K562 (cell line): Measurements from ENCODE around the gene RNF26. TPM values are rescaled to one million over a fixed set of nuclear protein-coding genes. Genes with fewer than 3 reads are reported as not detected.

ENCODE experiments used
- ESRRA ChIP-seq: fragments of 450-650 bp; IDR thresholded peaks from 2 replicates; pipeline ENCODE4 v1.6.1; 2014; ENCODE audit warnings: low read depth, mild to moderate bottlenecking, moderate library complexity, borderline replicate concordance
- FIP1L1 ChIP-seq: fragments of 200-400 bp; formaldehyde crosslinking; IDR thresholded peaks from 2 replicates; pipeline ENCODE4 v1.6.1; 2018; ENCODE audit warnings: mild to moderate bottlenecking, low read depth, low read length; ENCODE audit not compliant: poor library complexity, severe bottlenecking
- POLR2A ChIP-seq: fragments of 450-650 bp; conservative IDR thresholded peaks from 2 replicates; pipeline ENCODE4 v1.6.1; 2016
- POLR2G ChIP-seq: fragments of 200-400 bp; formaldehyde crosslinking; IDR thresholded peaks from 2 replicates; pipeline ENCODE4 v1.6.1; 2017; ENCODE audit warnings: low read depth, mild to moderate bottlenecking, antibody characterized with exemption, low read length, moderate library complexity
- PRPF4 ChIP-seq: fragments of 200-400 bp; formaldehyde crosslinking; IDR thresholded peaks from one replicate; pipeline ENCODE4 v1.6.1; 2017; ENCODE audit warnings: low read length, low read depth, mild to moderate bottlenecking; ENCODE audit not compliant: insufficient read depth, poor library complexity, severe bottlenecking
- RREB1 ChIP-seq: fragments of 250-450 bp; sonication (Bioruptor Pico); IDR thresholded peaks from 2 replicates; pipeline ENCODE4 v1.4.0; 2020
- XRCC3 ChIP-seq: fragments of 450-650 bp; IDR thresholded peaks from 2 replicates; pipeline ENCODE4 v1.6.1; 2017; ENCODE audit warnings: mild to moderate bottlenecking, moderate library complexity
- ZNF436 ChIP-seq: fragments of 250-450, 450-650 bp; sonication (Bioruptor Pico); formaldehyde crosslinking; IDR thresholded peaks from 2 replicates; pipeline ENCODE4 v1.7.0; 2020; ENCODE audit warnings: mild to moderate bottlenecking
- ZSCAN29 ChIP-seq: fragments of 450-650 bp; IDR thresholded peaks from 2 replicates; pipeline ENCODE4 v1.6.1; 2017
- polyA plus RNA-seq, 8 experiments: library from polyadenylated mRNA; depleted of rRNA in 4 of 8; stranded (reverse) in 5 of 8; unstranded in 3 of 8; fragments of >200 nt; fragmentation: Nextera tagmentation in 2 of 8; fragmentation: Illumina TruSeq in 1 of 8; extraction: Ambion mirVana in 2 of 8; extraction: Trizol in 1 of 8; gene quantifications; 2 replicates each; pipeline versions ENCODE4 v1.2.1 to v1.2.3, GENCODE V29; 2011 to 2014; ENCODE audit warnings: inconsistent platforms in 1 of 8, missing spikeins in 1 of 8
- total RNA-seq, 7 experiments: library from RNA; depleted of rRNA in 6 of 7; stranded (reverse); fragments of >200 nt in 6 of 7; fragmentation: Illumina TruSeq in 2 of 7; extraction: Trizol in 2 of 7; gene quantifications; 2 replicates each; pipeline versions ENCODE4 v1.2.1 to v1.2.3, GENCODE V29; 2011 to 2021; ENCODE audit warnings: low replicate concordance in 1 of 7
- TF ChIP-seq, protein P1 (sequence below): fragments of 250-450 bp; sonication (Bioruptor Pico); IDR thresholded peaks from 2 replicates; pipeline ENCODE4 v1.5.0; 2021
- TF ChIP-seq, protein P2 (sequence below): fragments of 200-800 bp; sonication (Bioruptor generic); IDR thresholded peaks from 2 replicates; pipeline ENCODE4 v1.6.1; 2017; ENCODE audit warnings: missing genetic modification characterization, missing compliant biosample characterization

Gene RNF26
- total and polyA plus RNA-seq, 9 of the 15 experiments (the other 6 are each of a cell fraction or from before 2014, with no cell fraction given): 5.3 to 53.6 (median 12.7) TPM

DNA sequence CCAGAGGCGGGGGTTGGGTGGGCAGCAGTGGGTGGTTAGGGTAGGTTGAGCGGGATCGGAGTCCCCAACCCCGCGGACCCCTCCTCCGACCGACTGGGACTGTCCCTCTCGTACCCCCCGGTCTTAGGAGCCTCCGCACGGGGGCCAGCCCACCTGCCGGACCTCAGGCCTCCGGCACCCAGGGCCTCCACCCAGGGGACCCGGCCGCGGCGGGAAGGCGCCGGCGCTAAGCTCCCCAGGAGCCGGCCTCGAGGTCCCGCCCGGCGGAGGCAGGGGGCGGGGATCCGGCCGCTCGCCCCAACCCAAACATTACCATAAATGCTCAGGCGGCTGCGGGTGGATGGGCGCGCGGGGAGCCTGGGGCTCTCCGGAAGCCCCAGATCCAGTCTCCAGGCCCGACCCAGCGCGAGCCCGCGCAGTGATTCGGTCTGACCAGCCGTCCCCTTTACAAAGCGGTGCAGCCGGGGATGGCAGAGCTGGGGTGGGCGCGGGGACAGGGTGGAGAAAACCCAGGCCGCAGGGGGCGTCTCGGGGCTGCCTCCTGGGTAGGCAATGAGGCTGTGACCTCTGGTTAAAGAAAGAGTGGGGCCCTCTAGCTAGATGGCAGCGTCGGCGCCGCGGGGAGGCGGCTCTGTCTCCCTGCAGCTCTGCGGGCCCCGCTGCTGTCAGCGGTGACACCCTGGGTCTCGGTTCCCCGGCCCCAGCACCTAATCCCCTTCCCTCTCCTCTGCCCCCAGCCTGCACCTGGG is 13.4 kb upstream of the RNF26 start (continued):
- TF ChIP-seq RREB1 (CRISPR knock-in tag) (no peak; the same call in 1 of the 2 replicates), POLR2G (peak; percentile 95), FIP1L1 (peak; percentile 64), XRCC3 (no peak), PRPF4 (no peak), POLR2A (peak; percentile 84), ZNF436 (CRISPR knock-in tag) (no peak), ESRRA (peak; percentile 29; the same call in 1 of the 2 replicates), ZSCAN29 (no peak; the same call in 1 of the 2 replicates)
- TF ChIP-seq, protein P1, sequence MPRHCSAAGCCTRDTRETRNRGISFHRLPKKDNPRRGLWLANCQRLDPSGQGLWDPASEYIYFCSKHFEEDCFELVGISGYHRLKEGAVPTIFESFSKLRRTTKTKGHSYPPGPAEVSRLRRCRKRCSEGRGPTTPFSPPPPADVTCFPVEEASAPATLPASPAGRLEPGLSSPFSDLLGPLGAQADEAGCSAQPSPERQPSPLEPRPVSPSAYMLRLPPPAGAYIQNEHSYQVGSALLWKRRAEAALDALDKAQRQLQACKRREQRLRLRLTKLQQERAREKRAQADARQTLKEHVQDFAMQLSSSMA (CRISPR knock-in tag): no peak
- TF ChIP-seq, protein P2, sequence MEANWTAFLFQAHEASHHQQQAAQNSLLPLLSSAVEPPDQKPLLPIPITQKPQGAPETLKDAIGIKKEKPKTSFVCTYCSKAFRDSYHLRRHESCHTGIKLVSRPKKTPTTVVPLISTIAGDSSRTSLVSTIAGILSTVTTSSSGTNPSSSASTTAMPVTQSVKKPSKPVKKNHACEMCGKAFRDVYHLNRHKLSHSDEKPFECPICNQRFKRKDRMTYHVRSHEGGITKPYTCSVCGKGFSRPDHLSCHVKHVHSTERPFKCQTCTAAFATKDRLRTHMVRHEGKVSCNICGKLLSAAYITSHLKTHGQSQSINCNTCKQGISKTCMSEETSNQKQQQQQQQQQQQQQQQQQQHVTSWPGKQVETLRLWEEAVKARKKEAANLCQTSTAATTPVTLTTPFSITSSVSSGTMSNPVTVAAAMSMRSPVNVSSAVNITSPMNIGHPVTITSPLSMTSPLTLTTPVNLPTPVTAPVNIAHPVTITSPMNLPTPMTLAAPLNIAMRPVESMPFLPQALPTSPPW (CRISPR knock-in tag): peak; percentile 47
